ENCODE data around the gene NR0B2. TPM values are rescaled to one million over a fixed set of nuclear protein-coding genes. Genes with fewer than 3 reads are reported as not detected.
A peak's percentile ranks its signal among the peaks of the same experiment; 100 is the strongest.

NR0B2 gene
- total and polyA plus RNA-seq, 2 of the 13 experiments (the other 11 are each of a cell fraction or from before 2014, with no cell fraction given), result 72.5 to 133 TPM

GRCh38 chr1:26959722-26960624 lies 46.2 kb upstream of the NR0B2 start, which contains the start of gene KDF1 (continued):
- TF ChIP-seq ZNF574 (CRISPR knock-in tag; IDR thresholded peaks at IDR 0.05) (peak; percentile 46; the same call in 1 of the 2 replicates), POLR2A (IDR thresholded peaks at IDR 0.05; ENCODE audit: insufficient read depth in 1 of 2, low read depth in 2 of 2, low read length in 2 of 2) (0 out of 4 replicates have a peak, but pooled peaks of 1 of the 2 experiments have one; percentile 11), FOXO1 (CRISPR knock-in tag; IDR thresholded peaks at IDR 0.05) (0 out of 2 replicates have a peak, but pooled peaks have one; percentile 14), ZFYVE20 (CRISPR knock-in tag; IDR thresholded peaks at IDR 0.05; ENCODE audit: borderline replicate concordance, low read depth) (no peak), KLF12 (CRISPR knock-in tag; IDR thresholded peaks at IDR 0.05; ENCODE audit: borderline replicate concordance) (peak; percentile 30; the same call in 1 of the 2 replicates), ZBTB4 (CRISPR knock-in tag; IDR thresholded peaks at IDR 0.05; ENCODE audit: borderline replicate concordance) (no peak), REST (IDR thresholded peaks at IDR 0.05; ENCODE audit: borderline replicate concordance in 1 of 2, low read depth in 1 of 2, low read length in 2 of 2) (no peak; a peak in 1 of 4 replicates), NCOA5 (CRISPR knock-in tag; IDR thresholded peaks at IDR 0.05) (no peak), ZBTB42 (CRISPR knock-in tag; IDR thresholded peaks at IDR 0.05) (no peak), MEIS1 (CRISPR knock-in tag; IDR thresholded peaks at IDR 0.05; ENCODE audit: borderline replicate concordance) (no peak), ZNF501 (CRISPR knock-in tag; IDR thresholded peaks at IDR 0.05) (0 out of 2 replicates have a peak, but pooled peaks have one; percentile 29), MLLT10 (CRISPR knock-in tag; IDR thresholded peaks at IDR 0.05) (no peak), ZKSCAN5 (CRISPR knock-in tag; IDR thresholded peaks at IDR 0.05) (no peak), ZBTB7A (CRISPR knock-in tag; IDR thresholded peaks at IDR 0.05) (no peak), CREB3 (CRISPR knock-in tag; IDR thresholded peaks at IDR 0.05) (no peak), ZBTB1 (CRISPR knock-in tag; IDR thresholded peaks at IDR 0.05; ENCODE audit: borderline replicate concordance) (no peak), ZFP82 (CRISPR knock-in tag; IDR thresholded peaks at IDR 0.05; ENCODE audit: borderline replicate concordance) (0 out of 2 replicates have a peak, but pooled peaks have one; percentile 75)

Measured in HepG2 (cell line).